ENCODE results near the gene YTHDF1. TPM values are rescaled to one million over a fixed set of nuclear protein-coding genes. Genes with fewer than 3 reads are reported as not detected.
"Not testable (repeated sequence)": the region's sequence is repeated elsewhere in the genome, so short reads cannot be mapped to it uniquely, and the experiment has no call there.

Gene YTHDF1
- polyA plus RNA-seq, 1 experiment: 17.5 TPM

DNA sequence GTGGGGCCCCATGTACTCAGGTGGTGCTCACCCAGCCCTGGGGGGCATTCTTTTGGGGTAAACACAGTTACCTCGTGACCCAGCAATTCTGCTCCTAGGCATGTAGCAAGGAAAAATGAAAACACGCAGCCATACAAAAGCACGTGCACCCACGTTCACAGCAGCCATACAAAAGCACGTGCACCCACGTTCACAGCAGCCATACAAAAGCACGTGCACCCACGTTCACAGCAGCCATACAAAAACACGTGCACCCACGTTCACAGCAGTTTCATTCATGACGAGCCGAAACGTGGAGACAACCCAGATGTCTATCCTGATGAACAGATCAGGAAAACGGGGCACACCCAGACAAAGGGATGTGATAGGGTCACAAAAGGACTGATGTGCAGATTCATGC lies 57.1 kb downstream of the YTHDF1 start:
- Histone ChIP-seq H3K27me3 (ENCODE audit: control insufficient read depth, insufficient read depth, low read length) (peaks cover 14% of the 10 kb centered on the region), H3K36me3 (ENCODE audit: control insufficient read depth, insufficient read depth, low read length) (no peaks in the 10 kb centered on the region), H3K4me3 (ENCODE audit: low read depth, low read length) (no peak overlapping the region)
- no peak for DNase-seq (ENCODE audit: low read depth)
- POLR2A ChIA-PET: no interaction called here
- CTCF ChIA-PET: no interaction called here
- TF ChIP-seq CTCF (IDR thresholded peaks at IDR 0.05; ENCODE audit: insufficient read depth, low read depth, low read length): no peak

DNA sequence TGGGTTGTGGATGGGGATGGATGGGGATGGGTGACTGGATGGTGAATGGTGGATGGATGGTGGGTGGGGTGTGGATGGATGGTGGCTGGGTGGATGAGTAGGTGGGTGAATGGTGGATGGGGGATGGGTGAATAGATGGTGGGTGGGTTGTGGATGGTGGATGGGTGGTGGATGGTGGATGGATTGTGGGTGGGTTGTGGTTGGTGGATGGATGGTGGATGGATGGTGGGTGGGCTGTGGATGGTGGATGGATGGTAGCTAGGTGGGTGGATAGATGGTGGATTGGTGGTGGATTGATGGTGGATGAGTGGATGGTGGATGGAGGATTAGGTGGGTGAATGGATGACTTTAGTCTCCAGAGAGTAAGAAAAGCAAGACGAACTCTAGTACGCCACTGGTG lies 57.6 kb downstream of the YTHDF1 start:
- POLR2A ChIA-PET: no interaction called here
- H3K4me3 ChIP-seq (ENCODE audit: low read depth, low read length): no peak overlapping the region
- CTCF ChIA-PET: interaction anchor here (1.1 kb wide), 1 partner anchor 25 kb away, joined by 3 read pairs; no protein-coding TSS in a partner anchor
- no peaks in the 10 kb centered on the region for H3K36me3 ChIP-seq (ENCODE audit: control insufficient read depth, insufficient read depth, low read length)
- H3K27me3 ChIP-seq (ENCODE audit: control insufficient read depth, insufficient read depth, low read length): peaks cover 14% of the 10 kb centered on the region
- no peak for DNase-seq (ENCODE audit: low read depth)
- TF ChIP-seq CTCF (IDR thresholded peaks at IDR 0.05; ENCODE audit: insufficient read depth, low read depth, low read length): no peak

GRCh38 chr20:63157431-63157830 lies 58.5 kb downstream of the YTHDF1 start:
- H3K4me3 ChIP-seq (ENCODE audit: low read depth, low read length); POLR2A ChIA-PET; H3K36me3 ChIP-seq (ENCODE audit: control insufficient read depth, insufficient read depth, low read length); DNase-seq (ENCODE audit: low read depth): not testable (repeated sequence)
- H3K27me3 ChIP-seq (ENCODE audit: control insufficient read depth, insufficient read depth, low read length): peaks cover 17% of the 10 kb centered on the region
- CTCF ChIA-PET: interaction anchor here (1.1 kb wide), 1 partner anchor 26 kb away, joined by 3 read pairs; no protein-coding TSS in a partner anchor

GRCh38 chr20:63156221-63156671 lies 59.7 kb downstream of the YTHDF1 start:
- CTCF ChIA-PET: no interaction called here
- no peak for TF ChIP-seq CTCF (IDR thresholded peaks at IDR 0.05; ENCODE audit: insufficient read depth, low read depth, low read length)
- DNase-seq (ENCODE audit: low read depth): no peak

GRCh38 chr20:63155266-63156165 lies 60.4 kb downstream of the YTHDF1 start:
- no peak overlapping the region for H3K4me3 ChIP-seq (ENCODE audit: low read depth, low read length)
- no peaks in the 10 kb centered on the region for H3K36me3 ChIP-seq (ENCODE audit: control insufficient read depth, insufficient read depth, low read length)
- CTCF ChIA-PET: no interaction called here
- no peak for DNase-seq (ENCODE audit: low read depth)
- TF ChIP-seq CTCF (IDR thresholded peaks at IDR 0.05; ENCODE audit: insufficient read depth, low read depth, low read length): no peak
- POLR2A ChIA-PET: no interaction called here
- peaks cover 17% of the 10 kb centered on the region for H3K27me3 ChIP-seq (ENCODE audit: control insufficient read depth, insufficient read depth, low read length)

More at GRCh38 chr20:63156221-63156671, 59.7 kb downstream of the YTHDF1 start:
- POLR2A ChIA-PET: no interaction called here
- Histone ChIP-seq H3K36me3 (ENCODE audit: control insufficient read depth, insufficient read depth, low read length) (no peaks in the 10 kb centered on the region), H3K4me3 (ENCODE audit: low read depth, low read length) (no peak overlapping the region), H3K27me3 (ENCODE audit: control insufficient read depth, insufficient read depth, low read length) (peaks cover 17% of the 10 kb centered on the region)

All from BJ (cell line).